Mammary epithelial cell (primary cell): ENCODE measurements around the gene CRB2.

Experiments
- EZH2 ChIP-seq: IDR thresholded peaks from 2 replicates; pipeline ENCODE4 v1.6.1; 2012; ENCODE audit warnings: low read length, inconsistent platforms, borderline replicate concordance
- TF ChIP-seq, protein P1 (sequence below), 2 donors: IDR thresholded peaks in 1 of 2; conservative IDR thresholded peaks in 1 of 2; 2 replicates each; pipeline ENCODE4 v1.5.1; 2011 to 2012; ENCODE audit warnings: inconsistent platforms in 2 of 2, low read length in 2 of 2, mild to moderate bottlenecking in 2 of 2, control low read depth in 1 of 2, low read depth in 1 of 2; ENCODE audit not compliant: insufficient read depth in 1 of 2; ENCODE audit errors: extremely low read depth in 1 of 2

DNA sequence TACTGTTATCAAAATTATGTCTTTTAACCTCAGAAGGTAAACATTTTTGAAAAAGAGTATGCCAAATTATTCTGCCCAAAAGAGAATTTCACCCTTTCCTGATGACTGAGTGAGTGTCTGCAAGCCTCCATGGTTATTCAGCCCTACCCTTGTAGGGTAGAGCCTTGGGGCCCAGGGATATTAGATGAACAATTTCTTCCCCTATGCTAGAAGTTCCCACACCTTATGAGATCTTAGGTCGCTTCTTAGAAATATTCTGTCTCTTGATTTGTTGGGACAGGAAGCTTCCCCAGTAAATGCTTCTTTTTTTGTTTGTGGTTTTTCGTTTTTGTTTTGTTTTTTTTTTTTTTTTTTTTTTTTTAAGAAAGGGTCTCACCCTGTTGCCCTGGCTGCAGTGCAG lies 3.1 kb downstream of the CRB2 start:
- TF ChIP-seq, protein P1, sequence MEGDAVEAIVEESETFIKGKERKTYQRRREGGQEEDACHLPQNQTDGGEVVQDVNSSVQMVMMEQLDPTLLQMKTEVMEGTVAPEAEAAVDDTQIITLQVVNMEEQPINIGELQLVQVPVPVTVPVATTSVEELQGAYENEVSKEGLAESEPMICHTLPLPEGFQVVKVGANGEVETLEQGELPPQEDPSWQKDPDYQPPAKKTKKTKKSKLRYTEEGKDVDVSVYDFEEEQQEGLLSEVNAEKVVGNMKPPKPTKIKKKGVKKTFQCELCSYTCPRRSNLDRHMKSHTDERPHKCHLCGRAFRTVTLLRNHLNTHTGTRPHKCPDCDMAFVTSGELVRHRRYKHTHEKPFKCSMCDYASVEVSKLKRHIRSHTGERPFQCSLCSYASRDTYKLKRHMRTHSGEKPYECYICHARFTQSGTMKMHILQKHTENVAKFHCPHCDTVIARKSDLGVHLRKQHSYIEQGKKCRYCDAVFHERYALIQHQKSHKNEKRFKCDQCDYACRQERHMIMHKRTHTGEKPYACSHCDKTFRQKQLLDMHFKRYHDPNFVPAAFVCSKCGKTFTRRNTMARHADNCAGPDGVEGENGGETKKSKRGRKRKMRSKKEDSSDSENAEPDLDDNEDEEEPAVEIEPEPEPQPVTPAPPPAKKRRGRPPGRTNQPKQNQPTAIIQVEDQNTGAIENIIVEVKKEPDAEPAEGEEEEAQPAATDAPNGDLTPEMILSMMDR (conservative IDR thresholded peaks at IDR 0.05 in 1 of 2, IDR thresholded peaks at IDR 0.05 in 1 of 2; ENCODE audit: extremely low read depth in 1 of 2, insufficient read depth in 1 of 2, low read depth in 1 of 2, low read length in 2 of 2), result no peak
- TF ChIP-seq EZH2, result no peak
